A549 (cell line): Measurements from ENCODE around the gene CD83. TPM values are rescaled to one million over a fixed set of nuclear protein-coding genes. Genes with fewer than 3 reads are reported as not detected.
A peak's percentile ranks its signal among the peaks of the same experiment; 100 is the strongest.

Experiments
- ATAC-seq, 2 experiments: fragments of 200-7000 bp in 1 of 2; fragments of >200 bp in 1 of 2; cut with Nextera tagmentation in 1 of 2; cut with Tn5 transposase in 1 of 2; 3 replicates each; pipeline versions ENCODE4 v1.8.0 to v1.9.1; 2018 to 2020; ENCODE audit warnings: mild to moderate bottlenecking in 1 of 2, moderate library complexity in 1 of 2
- CTCF ChIA-PET: fragments of 300-600 bp; sonication (Branson Sonifier 250); formaldehyde crosslinking; extraction: SDS; loops from one replicate; lab custom pipeline; 2021; ENCODE audit warnings: antibody characterized with exemption, inconsistent platforms; lab: Yijun Ruan, JAX
- POLR2A ChIA-PET: fragments of 350-600 bp; formaldehyde crosslinking; extraction: SDS; loops from one replicate; lab custom pipeline; 2021; ENCODE audit warnings: antibody characterized with exemption, inconsistent platforms; lab: Yijun Ruan, JAX
- DNase-seq, 2 experiments: peaks; one replicate each; pipeline versions ENCODE4 v3.0.0 to v3.0.0-alpha.2; 2011 to 2016; ENCODE audit warnings: low read depth in 1 of 2, low spot score in 1 of 2
- FAIRE-seq: peaks from 2 replicates; lab custom pipeline; 2011; peaks lifted over from hg19 to GRCh38; lab: Jason Lieb, UNC
- H3K27ac ChIP-seq, 2 experiments: fragments of >200 bp; sonication (Bioruptor Twin); formaldehyde crosslinking; 3 replicates each; pipeline ENCODE4 v1.5.1; 2016 to 2017
- H3K4me1 ChIP-seq: fragments of >200 bp; sonication (Bioruptor Twin); formaldehyde crosslinking; 3 replicates; pipeline ENCODE4 v1.6.1; 2016
- H3K4me2 ChIP-seq: fragments of >200 bp; sonication (Bioruptor Twin); formaldehyde crosslinking; 3 replicates; pipeline ENCODE4 v1.6.1; 2016
- H3K4me3 ChIP-seq: fragments of >200 bp; sonication (Bioruptor Twin); formaldehyde crosslinking; 3 replicates; pipeline ENCODE4 v1.5.1; 2016
- H3K9me3 ChIP-seq: fragments of >200 bp; sonication (Bioruptor Twin); formaldehyde crosslinking; 3 replicates; pipeline ENCODE4 v1.6.1; 2016
- ATOH8 ChIP-seq: fragments of 250-450 bp; sonication (Bioruptor Pico); IDR thresholded peaks from 2 replicates; pipeline ENCODE4 v1.5.0; 2020; ENCODE audit warnings: low read depth, mild to moderate bottlenecking, moderate library complexity
- CBX2 ChIP-seq: fragments of 200-600 bp; sonication (generic); IDR thresholded peaks from 2 replicates; pipeline ENCODE4 v1.6.1; 2016; ENCODE audit warnings: low read depth, mild to moderate bottlenecking, borderline replicate concordance
- CBX8 ChIP-seq: fragments of 200-600 bp; sonication (generic); IDR thresholded peaks from 2 replicates; pipeline ENCODE4 v1.6.1; 2016
- CHD2 ChIP-seq: fragments of 150-350 bp; IDR thresholded peaks from 2 replicates; pipeline ENCODE4 v1.6.1; 2014; ENCODE audit warnings: low read length; ENCODE audit not compliant: partially characterized antibody
- CHD4 ChIP-seq: fragments of 200-600 bp; sonication (generic); IDR thresholded peaks from 2 replicates; pipeline ENCODE4 v1.6.1; 2016; ENCODE audit warnings: antibody characterized with exemption, mild to moderate bottlenecking, borderline replicate concordance
- EHF ChIP-seq: fragments of 250-450 bp; sonication (Bioruptor Pico); IDR thresholded peaks from 2 replicates; pipeline ENCODE4 v1.5.0; 2020; ENCODE audit warnings: mild to moderate bottlenecking
- EHMT2 ChIP-seq: fragments of 200-600 bp; sonication (generic); IDR thresholded peaks from 2 replicates; pipeline ENCODE4 v1.6.1; 2016; ENCODE audit warnings: antibody characterized with exemption, low read depth, mild to moderate bottlenecking, moderate library complexity
- ELK1 ChIP-seq: fragments of 150-350 bp; IDR thresholded peaks from 2 replicates; pipeline ENCODE4 v1.6.1; 2014; ENCODE audit warnings: low read depth, mild to moderate bottlenecking, low read length
- FOSB ChIP-seq: fragments of 250-450 bp; sonication (Bioruptor Pico); IDR thresholded peaks from 2 replicates; pipeline ENCODE4 v1.5.0; 2020; ENCODE audit warnings: mild to moderate bottlenecking, moderate library complexity
- FOSL2 ChIP-seq, 2 experiments: fragments of 450-650 bp in 1 of 2; fragments of >200 bp in 1 of 2; sonication (Bioruptor Twin) in 1 of 2; formaldehyde crosslinking; IDR thresholded peaks; 2 replicates each; pipeline versions ENCODE4 v1.5.0 to v1.6.1; 2016 to 2020; ENCODE audit warnings: mild to moderate bottlenecking in 1 of 2, moderate library complexity in 1 of 2
- HES2 ChIP-seq: fragments of >200 bp; sonication (Bioruptor Twin); formaldehyde crosslinking; IDR thresholded peaks from 2 replicates; pipeline ENCODE4 v1.6.1; 2016
- HEYL ChIP-seq: fragments of 250-450 bp; sonication (Bioruptor Pico); IDR thresholded peaks from 2 replicates; pipeline ENCODE4 v1.8.0; 2021; ENCODE audit warnings: mild to moderate bottlenecking, moderate library complexity
- HOXA7 ChIP-seq: fragments of 250-450 bp; sonication (Bioruptor Pico); IDR thresholded peaks from 2 replicates; pipeline ENCODE4 v1.5.0; 2020; ENCODE audit warnings: mild to moderate bottlenecking, moderate library complexity
- HOXB13 ChIP-seq: fragments of 250-450 bp; sonication (Bioruptor Pico); IDR thresholded peaks from 2 replicates; pipeline ENCODE4 v1.5.0; 2020; ENCODE audit warnings: low read depth, mild to moderate bottlenecking, moderate library complexity
- HOXB5 ChIP-seq: fragments of 250-450 bp; sonication (Bioruptor Pico); IDR thresholded peaks from 2 replicates; pipeline ENCODE4 v1.5.0; 2020; ENCODE audit warnings: mild to moderate bottlenecking, moderate library complexity
- JUN ChIP-seq, 2 experiments: fragments of >200 bp; sonication (Bioruptor Twin); formaldehyde crosslinking; IDR thresholded peaks; 2 replicates in 1 of 2; 3 replicates in 1 of 2; pipeline ENCODE4 v1.6.1; 2016 to 2017
- KDM1A ChIP-seq: fragments of 200-600 bp; sonication (generic); IDR thresholded peaks from 2 replicates; pipeline ENCODE4 v1.6.1; 2016; ENCODE audit warnings: low read depth, mild to moderate bottlenecking
- MAFK ChIP-seq: fragments of 450-650 bp; IDR thresholded peaks from 2 replicates; pipeline ENCODE4 v1.6.1; 2014; ENCODE audit not compliant: partially characterized antibody
- MYC ChIP-seq: IDR thresholded peaks from 2 replicates; pipeline ENCODE4 v1.6.1; 2012; ENCODE audit warnings: mild to moderate bottlenecking, inconsistent platforms, low read length, improper control_type of control experiment, borderline replicate concordance
- NFE2L2 ChIP-seq: fragments of 150-350 bp; conservative IDR thresholded peaks from 2 replicates; pipeline ENCODE4 v1.6.1; 2014; ENCODE audit warnings: low read length
- NR3C1 ChIP-seq: fragments of >200 bp; sonication (Bioruptor Twin); formaldehyde crosslinking; IDR thresholded peaks from 3 replicates; pipeline ENCODE4 v1.6.1; 2017
- POLR2AphosphoS2 ChIP-seq: conservative IDR thresholded peaks from 2 replicates; pipeline ENCODE4 v1.6.1; 2012; ENCODE audit warnings: low read length, improper control_type of control experiment, inconsistent platforms
- RARB ChIP-seq: fragments of 250-450 bp; sonication (Bioruptor Pico); IDR thresholded peaks from 2 replicates; pipeline ENCODE4 v1.8.0; 2021; ENCODE audit warnings: mild to moderate bottlenecking, moderate library complexity
- RCOR1 ChIP-seq: fragments of 150-350 bp; IDR thresholded peaks from 2 replicates; pipeline ENCODE4 v1.6.1; 2014; ENCODE audit warnings: antibody characterized with exemption, low read length, low read depth
- SMC3 ChIP-seq: fragments of >200 bp; sonication (Bioruptor Twin); formaldehyde crosslinking; IDR thresholded peaks from 3 replicates; pipeline ENCODE4 v1.6.1; 2018; ENCODE audit warnings: inconsistent platforms
- SREBF2 ChIP-seq: fragments of 450-650 bp; IDR thresholded peaks from 2 replicates; pipeline ENCODE4 v1.6.1; 2014; ENCODE audit warnings: mild to moderate bottlenecking, moderate library complexity
- TFCP2L1 ChIP-seq: fragments of 250-450 bp; sonication (Bioruptor Pico); IDR thresholded peaks from 2 replicates; pipeline ENCODE4 v1.5.0; 2021; ENCODE audit warnings: mild to moderate bottlenecking
- WGBS: methylation state at CpG from one replicate; pipeline ENCODE4 v1.1.6; 2017; ENCODE audit errors: missing lambda C conversion rate; 5-methylcytosine and 5-hydroxymethylcytosine counted together
- polyA plus RNA-seq, 4 experiments: library from polyadenylated mRNA; depleted of rRNA in 3 of 4; stranded (reverse); fragments of >200 nt; fragmentation: RNase III in 1 of 4; extraction: RNeasy Plus Mini Kit Qiagen cat#74134 plus additional on column Dnase treatment in 1 of 4; gene quantifications; 2 replicates in 3 of 4; 3 replicates in 1 of 4; pipeline ENCODE4 v1.2.3, GENCODE V29; 2011 to 2017

Gene CD83
- polyA plus RNA-seq, 2 of the 4 experiments (the other 2 are of a cell fraction) = 0.79 to 0.94 TPM

GRCh38 chr6:14166839-14167238 is 49.3 kb downstream of the CD83 start:
- H3K4me1 ChIP-seq = no peaks in the 10 kb centered on the region
- FAIRE-seq (no peak), DNase-seq (no peak), ATAC-seq (no peak)
- ChIA-PET POLR2A (interaction anchor here (0.6 kb wide), 1 partner anchor 486 kb away, joined by 3 read pairs; no protein-coding TSS in a partner anchor), CTCF (no interaction called here)
- H3K4me3 ChIP-seq = no peak overlapping the region
- peaks cover 27% of the 10 kb centered on the region for H3K9me3 ChIP-seq
- no peak overlapping the region for H3K27ac ChIP-seq
- 58% methylated on average over 4 of the region's 4 CpGs for WGBS
- no peak overlapping the region for H3K4me2 ChIP-seq
- no peak for TF ChIP-seq CHD4
- no peak for TF ChIP-seq HEYL (CRISPR knock-in tag)
- TF ChIP-seq CHD2 = no peak
- TF ChIP-seq FOSL2 (IDR thresholded peaks at IDR 0.05) = no peak
- TF ChIP-seq FOSL2 (CRISPR knock-in tag; IDR thresholded peaks at IDR 0.05) = no peak
- TF ChIP-seq EHMT2 = no peak
- no peak for TF ChIP-seq FOSB (CRISPR knock-in tag)
- TF ChIP-seq TFCP2L1 (CRISPR knock-in tag) = no peak
- TF ChIP-seq SMC3 = no peak
- no peak for TF ChIP-seq EHF (CRISPR knock-in tag)
- TF ChIP-seq HOXB5 (CRISPR knock-in tag) = no peak
- no peak for TF ChIP-seq KDM1A
- TF ChIP-seq RCOR1 = no peak
- no peak for TF ChIP-seq NR3C1
- TF ChIP-seq ATOH8 (CRISPR knock-in tag) = no peak
- no peak for TF ChIP-seq HOXB13 (CRISPR knock-in tag)

GRCh38 chr6:14170128-14170527 is 52.6 kb downstream of the CD83 start:
- H3K4me3 ChIP-seq = no peak overlapping the region
- no peak for DNase-seq
- FAIRE-seq = no peak
- ChIA-PET CTCF (interaction anchor here (0.6 to 1.3 kb wide), 2 partner anchors 41 to 1191 kb away, joined by 3 read pairs; no protein-coding TSS in a partner anchor), POLR2A (no interaction called here)
- no peak for ATAC-seq
- no peak overlapping the region for H3K27ac ChIP-seq
- no peaks in the 10 kb centered on the region for H3K4me1 ChIP-seq
- TF ChIP-seq JUN (IDR thresholded peaks at IDR 0.05) (no peak), POLR2AphosphoS2 (no peak), CBX2 (no peak), CBX8 (no peak), ELK1 (no peak), SREBF2 (no peak), CHD4 (no peak), NR3C1 (no peak), MYC (no peak), HES2 (no peak), HOXB5 (CRISPR knock-in tag) (no peak)
- H3K4me2 ChIP-seq = no peak overlapping the region
- peaks cover 27% of the 10 kb centered on the region for H3K9me3 ChIP-seq
- WGBS = 1% methylated on average over 3 of the region's 3 CpGs

- CTCF ChIA-PET = no interaction called here
- H3K4me1 ChIP-seq = no peaks in the 10 kb centered on the region
These were observed 55.0 kb downstream of the CD83 start for GRCh38 chr6:14172562-14172961.

More at GRCh38 chr6:14172562-14172961, 55.0 kb downstream of the CD83 start:
- ATAC-seq (no peak), FAIRE-seq (no peak)
- POLR2A ChIA-PET = no interaction called here
- H3K4me3 ChIP-seq = no peak overlapping the region
- peaks cover 27% of the 10 kb centered on the region for H3K9me3 ChIP-seq
- no peak overlapping the region for H3K4me2 ChIP-seq
- no peak for TF ChIP-seq HOXB5 (CRISPR knock-in tag)
- TF ChIP-seq HES2 = no peak
- no peak for TF ChIP-seq RARB (CRISPR knock-in tag)
- no peak for TF ChIP-seq ATOH8 (CRISPR knock-in tag)
- no peak for TF ChIP-seq MYC
- no peak for TF ChIP-seq HOXA7 (CRISPR knock-in tag)
- TF ChIP-seq TFCP2L1 (CRISPR knock-in tag) = no peak
- TF ChIP-seq MAFK = peak; percentile 60
- TF ChIP-seq NFE2L2 = peak; percentile 48; the same call in 1 of the 2 replicates
- TF ChIP-seq, all 56 proteins: peak for 2
- 32% methylated on average over 1 of the region's 1 CpG for whole genome bisulfite sequencing
- DNase-seq = no peak
- no peak overlapping the region for H3K27ac ChIP-seq
